HG02852 (cell line): Measurements from ENCODE around the gene OR51E2.
"Not testable (repeated sequence)": the region's sequence is repeated elsewhere in the genome, so short reads cannot be mapped to it uniquely, and the experiment has no call there.

Experiments used
- ATAC-seq: cut with Tn5 transposase; IDR thresholded peaks from one replicate; pipeline ENCODE4 v1.9.1; 2021; ENCODE audit warnings: mild to moderate bottlenecking, moderate library complexity; ENCODE audit not compliant: unreplicated experiment

OR51E2 gene, protein sequence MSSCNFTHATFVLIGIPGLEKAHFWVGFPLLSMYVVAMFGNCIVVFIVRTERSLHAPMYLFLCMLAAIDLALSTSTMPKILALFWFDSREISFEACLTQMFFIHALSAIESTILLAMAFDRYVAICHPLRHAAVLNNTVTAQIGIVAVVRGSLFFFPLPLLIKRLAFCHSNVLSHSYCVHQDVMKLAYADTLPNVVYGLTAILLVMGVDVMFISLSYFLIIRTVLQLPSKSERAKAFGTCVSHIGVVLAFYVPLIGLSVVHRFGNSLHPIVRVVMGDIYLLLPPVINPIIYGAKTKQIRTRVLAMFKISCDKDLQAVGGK

GRCh38 chr11:4697585-4697984 lies at the start of gene OR51E2:
Gene OR51E2 (minus strand): TSS chr11:4697853. CDS start chr11:4682711, 15,142 bp downstream.
- no peak for ATAC-seq

DNA sequence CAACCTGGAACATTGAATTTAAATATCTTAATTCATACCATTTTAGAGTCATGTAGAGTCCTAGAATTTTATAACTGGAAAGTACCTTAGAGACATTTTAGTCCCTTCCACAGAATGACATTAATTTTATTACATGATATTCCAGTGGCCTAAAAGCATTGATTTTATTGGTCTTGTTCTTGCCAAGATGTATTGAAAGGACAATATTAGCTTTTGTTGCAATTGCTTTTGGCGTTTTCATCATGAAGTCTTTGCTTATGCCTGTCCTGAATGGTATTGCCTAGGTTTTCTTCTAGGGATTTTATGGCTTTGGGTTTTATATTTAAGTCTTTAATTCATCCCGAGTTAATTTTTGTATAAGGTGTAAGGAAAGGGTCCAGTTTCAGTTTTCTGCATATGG lies 43.1 kb upstream of the OR51E2 start:
- no peak for ATAC-seq

DNA sequence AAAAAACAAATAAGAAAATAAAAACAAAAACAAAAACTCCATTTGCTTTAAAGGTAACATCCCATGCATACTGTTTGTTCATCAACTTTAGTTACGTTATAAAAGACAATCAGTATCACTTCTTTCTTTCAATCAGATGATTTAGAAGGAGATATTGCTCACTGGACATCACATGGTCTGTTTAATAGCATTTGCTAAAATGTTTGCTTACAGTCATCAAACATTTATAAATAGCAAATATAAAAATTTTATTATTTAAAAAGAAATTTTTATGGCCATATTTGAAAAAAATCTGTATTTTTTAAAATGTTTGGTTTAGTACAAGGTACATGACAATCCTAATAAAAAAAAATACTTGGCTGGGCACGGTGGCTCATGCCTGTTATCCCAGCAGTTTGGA lies 29.5 kb upstream of the OR51E2 start:
- no peak for ATAC-seq

- not testable (repeated sequence) for ATAC-seq
Observed at GRCh38 chr11:4722616-4723534, 25.2 kb upstream of the OR51E2 start.

DNA sequence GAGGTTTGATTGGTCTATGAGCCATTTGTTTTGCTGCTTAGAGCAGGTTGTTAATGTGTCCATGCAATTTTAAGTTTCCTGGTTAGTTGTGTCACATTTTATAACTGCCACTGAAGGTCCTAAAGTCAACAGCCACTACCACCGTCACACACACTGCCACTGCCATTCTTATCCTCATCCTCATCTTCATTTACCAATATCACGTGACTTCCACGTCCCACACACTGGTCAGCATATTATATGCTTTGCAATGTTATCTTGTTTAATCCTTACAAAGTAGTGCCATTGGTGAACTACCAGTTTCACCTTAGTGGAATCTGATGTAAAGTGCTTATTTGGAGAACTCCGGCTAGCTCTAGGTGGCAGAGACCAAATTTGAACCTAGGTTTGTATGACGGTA lies 16.6 kb upstream of the OR51E2 start:
- ATAC-seq = no peak

GRCh38 chr11:4713241-4713640 lies 15.6 kb upstream of the OR51E2 start:
- ATAC-seq = no peak

- ATAC-seq = no peak
Observed at GRCh38 chr11:4704790-4705334, 7.2 kb upstream of the OR51E2 start.

GRCh38 chr11:4704054-4704789 lies 6.6 kb upstream of the OR51E2 start, which contains the start of gene MMP26:
Gene MMP26 (plus strand): TSS chr11:4704784.
- ATAC-seq = peak; percentile 53

DNA sequence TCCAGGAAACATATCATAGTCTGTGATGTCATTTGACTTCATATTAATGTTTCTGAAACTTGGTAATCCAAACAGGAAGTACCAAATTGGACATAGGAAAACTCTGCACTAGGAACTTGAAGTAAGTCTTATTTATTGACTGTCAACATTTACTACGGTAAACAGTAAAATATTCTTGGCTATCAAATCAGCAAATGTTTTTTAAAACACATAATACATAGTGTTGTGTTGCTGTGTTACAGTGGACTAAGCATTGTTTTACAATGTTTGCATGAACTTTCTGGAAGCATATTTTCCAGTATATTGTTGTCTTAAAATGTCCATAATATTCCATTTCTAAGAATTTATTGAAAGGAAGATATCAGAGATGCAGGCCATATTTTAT lies 2.8 kb upstream of the OR51E2 start:
- no peak for ATAC-seq

DNA sequence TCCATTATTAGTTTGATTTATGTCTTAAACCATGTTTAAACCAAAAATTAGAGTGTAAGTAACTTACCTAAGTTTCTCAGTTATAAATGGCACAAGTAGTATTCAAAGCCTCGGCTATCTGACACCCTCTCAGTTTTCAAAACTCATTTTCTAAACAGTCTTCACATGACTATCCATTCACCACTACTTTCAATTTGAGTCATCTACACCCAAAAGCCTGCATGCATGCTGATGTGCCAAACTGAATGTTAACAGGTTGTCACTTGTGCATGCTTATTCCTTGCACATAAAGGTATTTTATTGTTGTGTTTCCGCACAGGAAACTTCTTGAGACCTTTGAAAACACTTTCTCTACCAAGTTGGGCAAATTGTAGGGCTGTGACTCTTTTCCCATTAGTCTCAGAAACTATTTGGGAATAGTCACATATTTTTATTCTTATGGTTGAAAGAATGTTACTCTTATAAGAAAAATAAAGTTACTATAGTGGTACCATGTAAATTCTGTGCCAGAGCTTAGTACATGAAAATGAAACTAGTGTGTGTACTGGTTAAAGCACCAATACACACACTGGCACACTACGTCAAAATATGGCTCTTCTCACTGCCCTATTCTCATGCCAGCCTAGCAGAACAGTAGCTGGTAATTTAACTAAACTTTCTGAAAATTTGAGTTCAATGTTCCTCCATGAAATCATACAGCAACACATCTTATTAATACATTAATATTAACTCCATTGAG lies 2.2 kb upstream of the OR51E2 start:
- peak; percentile 88 for ATAC-seq

DNA sequence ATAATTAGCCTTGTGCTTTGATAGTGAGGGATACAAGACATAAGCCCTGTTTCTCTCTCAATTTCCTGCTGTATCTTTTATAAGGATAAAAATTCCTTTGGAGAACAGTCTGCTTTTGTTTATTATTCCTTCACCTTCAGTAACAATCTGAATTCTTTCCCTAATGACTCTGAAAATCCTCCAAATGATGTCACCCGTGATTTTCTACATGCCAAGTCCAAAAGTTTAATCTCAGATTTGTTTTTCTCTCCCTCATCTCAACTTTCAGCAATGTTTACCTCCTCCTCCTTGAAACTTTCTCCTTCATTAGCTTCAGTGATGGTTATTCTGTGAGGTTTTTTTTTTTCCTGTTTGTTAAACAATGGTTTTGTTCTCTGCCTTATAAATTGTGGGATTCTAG lies 2.2 kb downstream of the OR51E2 start:
- no peak for ATAC-seq

DNA sequence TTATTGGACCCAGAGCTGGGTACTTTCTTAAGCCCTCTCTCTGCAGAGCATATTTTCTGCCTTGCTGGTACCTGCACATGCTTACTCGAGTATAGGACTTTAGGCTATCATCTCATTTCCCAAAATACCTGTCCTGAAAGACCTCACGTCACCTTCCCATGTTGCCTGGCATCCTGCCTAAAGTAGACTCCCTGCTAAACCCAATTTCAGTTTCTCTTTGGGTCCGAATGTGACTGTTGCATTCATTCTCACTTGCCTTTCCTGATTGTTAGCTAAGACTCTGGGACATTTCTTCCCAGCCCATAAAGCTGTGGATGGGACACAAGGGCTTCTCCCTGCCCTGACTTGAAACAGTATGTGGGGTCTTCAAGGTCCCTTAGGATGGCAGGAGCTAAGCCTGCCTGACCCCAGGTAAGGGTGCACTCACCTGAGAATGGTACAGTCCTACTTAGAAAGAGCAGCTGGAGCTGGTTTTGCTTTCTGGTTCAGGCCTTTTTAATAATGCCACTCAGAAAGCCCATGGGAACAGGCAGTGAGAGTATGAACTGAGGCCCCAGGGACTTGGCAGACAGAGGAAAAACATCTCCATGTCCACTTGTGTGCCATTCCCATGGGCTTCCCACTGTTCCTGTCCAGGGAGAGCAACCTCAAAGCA lies 12.9 kb downstream of the OR51E2 start:
- no peak for ATAC-seq

DNA sequence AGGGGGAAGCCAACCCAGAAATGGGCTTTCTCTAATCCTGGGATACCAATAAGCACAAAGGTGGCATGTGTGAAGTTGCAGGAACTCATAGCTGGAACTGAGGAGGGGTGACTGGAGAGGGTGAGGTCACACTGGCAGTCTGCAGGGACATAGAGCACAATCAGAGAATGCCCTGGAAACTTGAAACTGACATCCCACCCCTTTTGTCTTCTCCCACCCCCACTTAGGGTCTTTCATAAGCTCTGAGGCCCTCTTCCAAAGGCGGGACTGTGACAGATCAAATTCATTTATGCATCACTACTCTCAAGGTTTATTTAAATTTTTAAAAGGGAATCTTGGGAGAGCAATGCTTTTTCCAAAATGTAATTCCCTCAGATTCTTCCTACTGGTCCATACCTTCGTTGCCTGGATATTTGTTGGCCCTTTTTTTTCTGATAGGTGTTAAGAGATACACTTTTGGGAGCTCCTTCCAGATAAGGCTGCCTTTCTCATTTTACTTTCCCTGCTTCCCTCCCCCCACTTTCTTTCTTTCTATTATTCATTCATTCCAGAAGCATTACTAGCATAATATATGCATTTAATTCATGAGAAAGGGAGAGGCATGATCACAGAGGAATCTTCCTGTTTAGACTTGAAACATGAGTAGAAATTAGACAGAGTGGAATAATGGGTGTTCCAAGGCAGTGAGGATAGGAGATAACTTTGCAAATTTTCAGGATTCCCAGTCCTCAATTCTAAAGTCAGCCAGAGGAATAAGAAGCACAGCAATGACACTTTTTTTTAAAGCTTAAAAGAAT lies 14.8 kb downstream of the OR51E2 start:
- ATAC-seq = no peak

DNA sequence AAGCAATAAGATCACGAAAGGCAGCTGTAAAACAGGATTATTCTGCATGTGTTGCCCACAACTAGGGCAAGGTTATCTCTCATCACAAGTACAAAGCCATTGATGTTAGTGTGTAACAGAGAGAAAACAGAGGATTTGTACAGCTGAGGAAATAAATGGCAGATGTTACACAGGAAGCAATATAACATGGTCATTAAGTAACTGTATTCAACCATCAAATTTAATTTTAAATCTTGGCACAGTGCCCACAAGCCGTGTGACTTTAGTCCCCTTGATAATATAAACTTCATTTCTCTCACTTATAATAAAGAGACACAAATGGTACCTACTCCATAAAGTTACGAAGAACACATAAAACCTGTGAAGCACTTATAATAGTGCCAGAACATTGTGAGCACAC lies 17.3 kb downstream of the OR51E2 start:
- ATAC-seq = no peak

- ATAC-seq = no peak
Observed at GRCh38 chr11:4677948-4678347, 19.7 kb downstream of the OR51E2 start.

DNA sequence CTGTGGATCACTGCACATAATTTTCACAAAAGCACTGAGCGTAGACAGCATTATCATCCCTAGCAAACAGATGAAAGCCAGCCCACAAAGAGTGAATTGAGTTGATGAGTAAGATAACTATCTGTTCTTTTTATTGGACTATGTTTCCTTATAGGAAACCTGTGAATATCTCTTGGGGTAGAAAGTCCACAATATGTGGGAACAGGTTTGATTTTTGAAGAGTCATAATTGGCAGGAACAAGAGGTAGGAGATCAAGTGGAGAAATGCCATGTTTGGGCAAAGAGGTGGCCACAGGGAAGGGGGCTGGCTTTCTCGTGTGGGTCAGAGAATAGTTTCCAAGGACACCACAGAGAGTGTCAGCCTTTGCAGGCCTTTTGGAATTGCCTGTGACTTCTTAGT lies 23.9 kb downstream of the OR51E2 start:
- ATAC-seq = no peak

DNA sequence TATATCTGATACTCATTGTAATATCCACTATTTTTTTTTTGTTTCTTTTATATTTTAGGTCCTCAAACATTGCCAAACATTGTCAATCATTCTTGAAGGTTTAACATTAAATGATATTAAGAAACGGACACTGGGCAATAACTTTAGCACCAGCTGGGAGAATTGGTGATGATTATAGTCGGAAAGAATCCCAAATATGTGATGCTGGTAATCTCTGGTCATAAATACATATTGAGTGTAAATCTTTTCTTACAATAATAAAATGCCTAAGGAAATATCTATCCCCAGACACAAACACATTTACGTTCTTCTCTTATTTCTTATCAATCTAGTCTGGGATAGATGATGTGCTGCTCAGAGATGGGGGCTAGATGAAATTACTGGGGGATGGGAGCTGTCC lies 25.2 kb downstream of the OR51E2 start:
- ATAC-seq = no peak

GRCh38 chr11:4671741-4672140 lies 25.9 kb downstream of the OR51E2 start:
- ATAC-seq = no peak

DNA sequence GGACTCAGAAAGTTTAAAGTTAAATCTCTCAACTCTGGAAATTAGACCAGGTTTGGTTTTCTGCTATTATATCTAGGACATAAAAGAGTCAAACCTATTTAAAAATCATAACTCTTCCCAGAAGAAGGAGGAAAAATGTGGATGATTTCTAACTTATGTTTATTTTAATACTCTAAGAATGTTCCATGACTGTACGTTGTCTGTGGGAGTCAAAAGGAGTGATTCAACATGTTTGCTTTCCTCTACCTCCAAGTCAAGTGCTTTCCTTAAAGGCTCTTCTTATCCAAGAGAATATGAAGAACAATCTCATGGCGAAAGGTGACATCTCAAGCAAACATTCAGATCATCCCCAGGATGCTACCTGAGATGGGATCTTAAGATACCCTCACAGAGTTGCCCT lies 32.2 kb downstream of the OR51E2 start:
- no peak for ATAC-seq
